GM18520 (cell line): ENCODE measurements around the gene PINLYP.
"Not testable (repeated sequence)": the region's sequence is repeated elsewhere in the genome, so short reads cannot be mapped to it uniquely, and the experiment has no call there.

Experiments used
- ATAC-seq: cut with Tn5 transposase; IDR thresholded peaks from one replicate; pipeline ENCODE4 v1.9.1; 2021; ENCODE audit not compliant: unreplicated experiment

PINLYP gene

DNA sequence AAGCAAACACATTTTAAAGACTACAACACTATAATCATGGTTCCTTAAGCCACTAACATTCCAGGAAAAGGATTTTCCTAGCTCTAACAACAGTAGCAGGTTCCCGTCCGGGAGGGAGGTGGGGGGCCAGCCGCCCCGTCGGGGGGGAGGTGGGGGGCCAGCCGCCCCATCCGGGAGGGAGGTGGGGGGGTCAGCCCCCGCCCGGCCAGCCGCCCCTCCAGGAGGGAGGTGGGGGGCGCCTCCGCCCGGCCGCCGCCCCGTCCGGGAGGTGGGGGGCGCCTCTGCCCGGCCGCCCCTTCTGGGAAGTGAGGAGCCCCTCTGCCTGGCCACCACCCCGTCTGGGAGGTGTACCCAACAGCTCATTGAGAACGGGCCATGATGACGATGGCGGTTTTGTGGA lies 27.7 kb upstream of the PINLYP start:
- ATAC-seq = not testable (repeated sequence)

DNA sequence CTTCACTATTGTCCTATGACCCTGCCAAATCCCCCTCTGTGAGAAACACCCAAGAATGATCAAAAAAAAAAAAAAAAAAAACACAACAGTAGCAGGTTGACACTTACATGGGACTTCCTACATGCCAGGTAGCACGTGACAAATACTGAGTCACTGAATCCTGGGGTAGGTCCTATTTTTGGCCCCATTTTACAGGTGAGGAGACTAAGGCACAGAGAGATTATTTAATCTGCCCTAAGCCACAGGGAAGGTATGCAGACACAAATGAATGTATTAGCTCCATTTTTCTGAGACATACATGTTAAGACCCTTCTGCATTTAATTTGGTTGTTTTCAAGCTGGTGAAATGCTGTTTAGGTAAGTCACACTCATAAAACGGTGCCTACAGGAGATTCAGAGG lies 26.9 kb upstream of the PINLYP start:
- ATAC-seq = no peak

DNA sequence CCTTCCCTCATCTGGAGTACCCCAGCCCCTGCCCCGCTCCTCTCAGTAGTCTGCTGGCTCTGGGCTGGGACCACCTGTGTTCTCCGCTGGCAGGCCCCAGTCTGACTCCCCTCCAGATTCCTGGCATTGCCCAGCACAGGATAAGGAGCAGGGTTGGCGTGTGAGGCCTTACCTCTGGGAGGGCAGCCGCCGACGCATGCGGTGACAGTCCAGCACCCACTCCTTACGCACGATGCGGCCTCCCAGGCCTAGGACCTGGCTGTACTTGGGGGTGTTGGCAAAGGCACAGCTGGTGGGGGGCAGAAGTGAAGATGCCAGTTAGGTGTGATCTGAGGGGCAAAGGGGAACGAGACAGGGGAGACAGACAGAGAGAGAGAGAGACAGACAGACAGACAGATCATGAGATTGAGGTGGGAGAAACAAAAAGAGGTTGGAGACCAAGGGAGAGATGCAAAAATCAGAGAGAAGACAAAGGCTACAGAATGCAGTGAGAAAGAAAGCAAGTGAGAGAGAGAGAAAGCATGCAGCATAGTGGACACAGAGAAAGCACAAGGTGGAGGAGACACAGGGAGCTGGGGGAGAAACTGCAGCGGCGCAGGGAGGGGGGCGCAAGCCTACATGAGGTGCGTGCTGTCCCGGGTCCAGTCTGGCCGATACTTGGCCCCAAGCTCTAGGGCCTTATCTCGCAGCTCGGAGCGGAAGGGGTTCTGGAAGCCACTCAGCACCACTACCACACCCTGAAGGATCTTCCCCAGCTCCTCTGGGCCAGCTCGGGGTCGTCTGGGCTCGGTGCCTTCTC lies 24.0 kb upstream of the PINLYP start:
- ATAC-seq = no peak

GRCh38 chr19:43552198-43552450 lies 23.5 kb upstream of the PINLYP start:
- ATAC-seq = no peak

GRCh38 chr19:43552616-43553015 lies 23.0 kb upstream of the PINLYP start:
- ATAC-seq = no peak

DNA sequence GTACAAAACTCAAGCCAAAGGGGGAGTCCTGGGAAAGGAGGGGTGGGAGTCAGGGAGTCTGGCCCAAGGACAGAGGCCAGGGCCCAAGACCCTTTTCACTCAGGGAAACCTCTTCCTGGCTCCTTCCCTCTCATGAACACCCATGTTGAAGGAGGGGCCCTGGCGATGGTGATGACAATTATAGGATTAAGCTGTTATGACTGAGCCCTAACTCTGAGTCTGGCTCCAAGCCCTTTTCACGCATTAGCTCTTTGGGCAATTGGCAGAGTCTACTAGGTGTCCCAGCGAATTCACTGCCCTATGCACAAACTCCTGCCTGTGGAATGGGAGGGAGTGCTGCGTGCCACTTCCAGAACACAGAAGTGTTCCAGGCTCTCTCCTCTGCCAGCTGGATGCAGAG lies 21.9 kb upstream of the PINLYP start:
- ATAC-seq = no peak

DNA sequence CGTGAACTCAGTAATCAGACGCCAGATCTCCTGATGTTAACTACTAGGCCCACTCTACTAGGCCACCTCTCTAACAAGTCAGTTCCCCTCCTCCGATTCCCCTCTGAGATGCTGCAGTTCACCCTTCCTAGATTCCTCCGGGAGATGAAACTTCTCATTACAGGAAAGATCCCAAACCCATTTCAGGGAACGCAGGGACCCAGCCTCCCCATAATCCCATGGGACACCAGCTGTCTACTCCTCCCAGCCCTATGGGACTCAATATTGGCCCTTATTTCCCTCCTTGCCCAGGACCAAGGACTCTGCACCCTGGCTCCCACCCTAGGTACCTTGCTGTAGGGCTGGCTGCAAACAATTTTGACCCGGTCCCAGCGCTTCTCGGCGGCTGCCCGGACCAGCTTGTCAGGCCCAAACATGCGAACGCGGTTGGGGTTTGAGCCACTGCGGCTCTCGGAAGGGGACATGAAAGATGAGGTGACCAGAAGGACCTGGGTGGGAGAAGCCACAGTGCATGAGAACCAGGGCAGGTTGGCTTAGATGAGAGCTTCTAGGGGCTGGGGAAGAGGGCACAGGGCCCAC lies 21.2 kb upstream of the PINLYP start:
- no peak for ATAC-seq

- no peak for ATAC-seq
These were observed 20.3 kb upstream of the PINLYP start for GRCh38 chr19:43555185-43555770.

DNA sequence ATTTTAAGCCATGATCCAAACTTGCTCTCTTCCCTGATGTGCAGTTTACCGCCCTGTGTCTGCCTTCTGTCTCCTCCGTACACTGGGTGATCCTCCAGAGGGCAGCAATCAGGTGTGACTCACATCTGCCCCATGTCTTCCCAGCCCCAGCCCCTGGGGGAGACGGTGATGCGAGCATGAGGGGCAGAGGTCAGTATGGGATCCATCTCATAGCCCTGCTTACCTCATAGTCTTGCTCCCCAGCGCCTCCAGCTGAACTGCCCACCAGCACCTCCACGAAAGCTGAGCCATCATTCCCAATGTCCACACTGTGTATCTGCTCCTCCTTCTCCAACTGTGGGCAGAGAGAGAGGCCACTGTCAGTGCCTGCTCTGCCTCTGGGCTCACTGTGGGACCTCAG lies 14.9 kb upstream of the PINLYP start:
- no peak for ATAC-seq

- no peak for ATAC-seq
These were observed 14.2 kb upstream of the PINLYP start for GRCh38 chr19:43561139-43561970.

DNA sequence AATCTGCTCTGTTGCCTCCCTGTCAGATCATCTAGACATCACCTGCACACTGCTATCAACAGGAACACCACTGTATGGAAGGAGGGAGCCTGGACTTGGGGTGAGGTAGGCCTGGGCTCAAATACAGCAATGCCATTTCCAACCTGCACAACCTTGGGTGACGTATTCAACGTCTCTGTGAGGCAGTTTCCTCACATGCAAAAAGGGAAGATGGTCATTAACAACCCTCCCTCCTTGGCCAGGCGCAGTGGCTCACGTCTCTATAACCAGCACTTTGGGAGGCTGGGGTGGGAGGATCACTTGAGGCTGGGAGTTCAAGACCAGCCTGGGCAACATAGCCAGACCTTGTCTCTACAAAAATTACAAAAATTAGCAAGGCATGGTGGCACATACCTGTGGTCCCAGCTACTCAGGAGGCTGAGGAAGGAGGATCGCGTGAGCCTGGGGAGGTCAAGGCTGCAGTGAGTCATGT lies 13.3 kb upstream of the PINLYP start:
- ATAC-seq = no peak

GRCh38 chr19:43562698-43563241 lies 12.8 kb upstream of the PINLYP start:
- peak; percentile 85 for ATAC-seq

DNA sequence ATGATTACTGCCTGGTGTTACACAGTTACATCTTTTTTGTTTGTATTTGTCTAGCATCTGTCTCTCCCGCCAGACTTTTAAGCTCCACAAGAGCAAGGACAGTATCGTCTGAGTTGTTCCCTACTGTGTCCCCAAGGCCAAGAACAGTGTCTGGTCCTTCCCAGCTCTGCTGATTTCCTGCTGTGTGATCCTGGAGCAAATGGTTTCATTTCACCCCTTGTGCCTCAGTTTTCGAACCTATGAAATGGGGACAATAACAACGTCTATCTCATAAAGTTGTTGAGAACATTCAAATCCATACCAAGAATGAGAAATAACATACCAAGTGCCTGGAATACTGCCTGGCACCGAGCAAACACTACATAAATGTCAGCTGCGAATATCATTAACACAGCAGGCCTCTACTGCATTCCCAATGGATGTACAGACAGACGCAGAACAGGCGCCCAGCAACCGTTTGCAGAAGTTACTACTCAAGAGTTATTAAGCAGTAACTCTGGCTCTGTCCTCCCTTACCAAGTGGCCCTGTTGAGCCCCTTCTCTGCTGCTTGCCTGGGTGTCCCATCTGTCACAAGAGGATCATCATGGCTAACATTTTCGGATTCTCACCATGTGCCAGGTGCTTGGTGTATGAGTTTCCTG lies 11.7 kb upstream of the PINLYP start:
- ATAC-seq = no peak

- no peak for ATAC-seq
These were observed 10.8 kb upstream of the PINLYP start for GRCh38 chr19:43564800-43565199.

- no peak for ATAC-seq
These were observed 5.9 kb upstream of the PINLYP start for GRCh38 chr19:43569657-43570056.

- ATAC-seq = no peak
These were observed 5.3 kb upstream of the PINLYP start for GRCh38 chr19:43570174-43570791.

DNA sequence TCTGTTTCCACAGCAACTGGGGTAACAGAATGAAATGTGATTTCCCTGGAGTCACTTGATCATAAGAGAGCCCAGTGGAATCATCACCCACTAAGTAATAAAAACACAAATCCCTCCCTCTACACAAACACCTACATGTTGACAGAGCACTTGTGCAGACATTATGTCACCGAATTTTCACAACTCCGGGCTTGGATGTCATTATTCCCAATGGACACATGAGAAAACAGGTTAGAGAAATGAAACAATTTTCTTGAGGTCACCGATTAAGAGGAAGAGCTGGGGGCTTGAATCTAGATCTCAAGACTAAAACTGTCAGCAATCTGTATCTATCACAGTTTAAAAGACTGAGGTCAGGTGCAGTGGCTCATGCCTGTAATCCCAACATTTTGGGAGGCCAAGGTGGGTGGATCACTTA lies 3.4 kb upstream of the PINLYP start:
- ATAC-seq = no peak

DNA sequence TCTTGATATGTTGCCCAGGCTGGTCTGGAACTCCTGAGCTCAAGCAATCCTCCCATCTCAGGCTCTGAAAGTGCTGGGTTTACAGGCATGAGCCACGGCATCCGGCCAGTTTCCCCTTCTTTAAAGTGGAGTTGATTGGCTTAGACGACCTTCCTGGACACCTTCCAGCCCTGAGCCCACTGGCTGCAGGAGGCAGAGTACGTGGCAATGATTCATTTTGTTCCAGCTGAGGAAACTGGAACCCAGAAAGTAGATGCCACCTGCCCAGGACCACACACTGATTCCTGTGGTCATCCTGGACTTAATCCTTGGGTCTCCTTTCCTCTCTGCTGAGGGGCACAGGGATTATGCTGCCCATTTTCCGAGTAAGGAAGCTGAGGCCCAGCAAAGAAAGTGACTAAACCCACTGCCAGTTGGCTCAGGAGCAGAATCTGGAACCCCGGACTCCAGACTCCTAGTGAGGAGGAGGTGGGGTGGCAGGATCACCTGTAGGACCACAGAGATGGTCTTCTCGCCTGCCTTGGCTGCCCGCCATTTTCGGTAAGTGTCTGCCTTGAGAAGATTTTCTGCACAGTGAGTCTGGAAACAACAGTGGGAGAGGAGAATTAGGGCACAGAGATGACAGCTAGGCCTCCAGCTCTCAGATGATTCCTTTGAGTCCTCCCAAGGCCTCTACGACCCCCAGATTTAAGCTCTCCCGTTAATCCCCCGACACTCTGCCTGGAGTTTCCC lies 1.0 kb upstream of the PINLYP start:
- no peak for ATAC-seq

DNA sequence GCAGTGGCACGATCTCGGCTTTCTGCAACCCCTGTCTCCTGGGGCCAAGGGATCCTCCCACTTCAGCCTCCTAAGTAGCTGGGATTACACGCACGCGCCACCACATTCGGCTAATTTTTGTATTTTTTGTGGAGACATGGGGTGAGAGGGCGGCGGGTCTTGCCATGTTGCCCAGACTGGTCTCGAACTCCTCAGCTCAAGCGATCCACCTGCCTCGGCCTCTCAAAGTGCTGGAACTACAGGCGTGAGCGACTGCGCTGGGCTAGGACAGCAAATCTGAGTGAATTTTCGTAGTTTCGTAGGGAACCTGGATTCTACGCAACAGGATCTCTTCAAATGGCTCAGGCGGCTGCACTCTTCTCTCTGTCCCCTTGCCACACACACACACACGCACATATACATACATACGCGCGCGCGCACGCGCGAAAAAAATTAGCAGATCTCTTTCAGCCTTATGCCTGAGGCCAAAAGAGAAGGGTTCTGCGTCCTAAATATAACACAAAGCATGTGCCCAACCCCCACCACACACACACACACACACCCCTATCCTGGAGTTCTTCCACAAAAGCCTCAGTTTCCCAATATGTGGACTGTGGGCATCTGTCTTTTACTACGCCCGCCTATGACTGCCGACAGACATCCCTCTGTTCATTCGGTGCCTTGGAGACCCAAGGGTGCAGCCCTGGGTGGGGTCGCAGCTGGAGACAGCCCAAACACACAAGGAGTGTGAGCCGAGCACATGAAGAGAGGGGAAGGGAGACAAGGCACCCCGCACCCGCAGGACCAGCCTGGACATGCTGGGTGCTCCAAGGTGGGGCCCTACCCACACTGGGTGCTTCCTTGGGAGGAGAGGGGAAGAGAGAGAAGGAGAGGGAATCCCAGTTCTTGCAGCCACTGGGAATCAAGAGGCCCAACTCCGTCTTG lies 616 bp downstream of the PINLYP start:
- no peak for ATAC-seq
